Progenitor cell of endocrine pancreas (in vitro differentiated cells): ENCODE measurements around the gene BIN1. TPM values are rescaled to one million over a fixed set of nuclear protein-coding genes. Genes with fewer than 3 reads are reported as not detected.

ENCODE experiments used
- DNase-seq: peaks from one replicate; pipeline ENCODE4 v3.0.0; 2021; ENCODE audit warnings: low spot score; ENCODE audit not compliant: unreplicated experiment
- H3K27ac Mint-ChIP-seq: 2 replicates; pipeline ENCODE4 v1.8.0; 2021; ENCODE audit warnings: mild to moderate bottlenecking, moderate library complexity, mixed read lengths
- H3K27me3 Mint-ChIP-seq: 2 replicates; pipeline ENCODE4 v1.8.0; 2021; ENCODE audit warnings: mixed read lengths
- H3K36me3 Mint-ChIP-seq: 2 replicates; pipeline ENCODE4 v1.8.0; 2022; ENCODE audit warnings: mixed read lengths; ENCODE audit not compliant: insufficient read depth
- H3K4me1 Mint-ChIP-seq: 2 replicates; pipeline ENCODE4 v1.8.0; 2021; ENCODE audit warnings: low read depth, mixed read lengths
- H3K4me3 Mint-ChIP-seq: 2 replicates; pipeline ENCODE4 v1.8.0; 2021; ENCODE audit warnings: low read depth, mild to moderate bottlenecking, moderate library complexity, mixed read lengths
- H3K9me3 Mint-ChIP-seq: 2 replicates; pipeline ENCODE4 v1.8.0; 2021; ENCODE audit warnings: low read depth, mixed read lengths
- total RNA-seq: library from RNA; stranded (reverse); gene quantifications from 2 replicates; pipeline ENCODE4 v1.2.1, GENCODE V29; 2021
- TF ChIP-seq, protein P1 (sequence below): fragments of 200-600 bp; sonication (generic); IDR thresholded peaks from one replicate; pipeline ENCODE4 v1.5.0; 2021; ENCODE audit warnings: antibody characterized with exemption, mild to moderate bottlenecking; ENCODE audit not compliant: unreplicated experiment

BIN1 gene
- total RNA-seq, 1 donor from 2014 or later = 66.0 TPM

DNA sequence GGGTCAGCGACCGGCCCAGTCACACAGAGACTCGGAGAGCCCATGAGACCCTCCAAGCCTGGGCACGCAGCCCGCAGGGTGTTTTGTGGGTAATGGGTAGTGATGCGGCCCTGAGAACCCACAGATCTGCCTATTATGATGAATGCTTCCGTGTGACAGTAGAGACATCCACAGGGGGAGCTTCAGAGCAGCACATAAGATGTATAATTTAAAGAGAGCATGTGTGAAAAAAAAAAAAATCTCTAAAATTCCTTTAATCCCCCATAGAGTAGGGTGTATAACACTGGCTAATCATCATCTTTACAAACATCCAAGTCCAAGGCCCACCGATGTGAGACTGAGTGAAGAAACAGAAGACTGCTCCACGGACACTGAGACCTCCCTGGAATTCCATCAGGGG is 34.6 kb downstream of the BIN1 start:
- Mint-ChIP-seq H3K4me1 (peaks cover under 1% of the 10 kb centered on the region), H3K36me3 (peaks cover 2% of the 10 kb centered on the region), H3K9me3 (no peaks in the 10 kb centered on the region), H3K27ac (peak overlapping the region; percentile 41), H3K27me3 (no peaks in the 10 kb centered on the region), H3K4me3 (no peak overlapping the region)
- no peak for DNase-seq
- TF ChIP-seq, protein P1, sequence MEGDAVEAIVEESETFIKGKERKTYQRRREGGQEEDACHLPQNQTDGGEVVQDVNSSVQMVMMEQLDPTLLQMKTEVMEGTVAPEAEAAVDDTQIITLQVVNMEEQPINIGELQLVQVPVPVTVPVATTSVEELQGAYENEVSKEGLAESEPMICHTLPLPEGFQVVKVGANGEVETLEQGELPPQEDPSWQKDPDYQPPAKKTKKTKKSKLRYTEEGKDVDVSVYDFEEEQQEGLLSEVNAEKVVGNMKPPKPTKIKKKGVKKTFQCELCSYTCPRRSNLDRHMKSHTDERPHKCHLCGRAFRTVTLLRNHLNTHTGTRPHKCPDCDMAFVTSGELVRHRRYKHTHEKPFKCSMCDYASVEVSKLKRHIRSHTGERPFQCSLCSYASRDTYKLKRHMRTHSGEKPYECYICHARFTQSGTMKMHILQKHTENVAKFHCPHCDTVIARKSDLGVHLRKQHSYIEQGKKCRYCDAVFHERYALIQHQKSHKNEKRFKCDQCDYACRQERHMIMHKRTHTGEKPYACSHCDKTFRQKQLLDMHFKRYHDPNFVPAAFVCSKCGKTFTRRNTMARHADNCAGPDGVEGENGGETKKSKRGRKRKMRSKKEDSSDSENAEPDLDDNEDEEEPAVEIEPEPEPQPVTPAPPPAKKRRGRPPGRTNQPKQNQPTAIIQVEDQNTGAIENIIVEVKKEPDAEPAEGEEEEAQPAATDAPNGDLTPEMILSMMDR = no peak

DNA sequence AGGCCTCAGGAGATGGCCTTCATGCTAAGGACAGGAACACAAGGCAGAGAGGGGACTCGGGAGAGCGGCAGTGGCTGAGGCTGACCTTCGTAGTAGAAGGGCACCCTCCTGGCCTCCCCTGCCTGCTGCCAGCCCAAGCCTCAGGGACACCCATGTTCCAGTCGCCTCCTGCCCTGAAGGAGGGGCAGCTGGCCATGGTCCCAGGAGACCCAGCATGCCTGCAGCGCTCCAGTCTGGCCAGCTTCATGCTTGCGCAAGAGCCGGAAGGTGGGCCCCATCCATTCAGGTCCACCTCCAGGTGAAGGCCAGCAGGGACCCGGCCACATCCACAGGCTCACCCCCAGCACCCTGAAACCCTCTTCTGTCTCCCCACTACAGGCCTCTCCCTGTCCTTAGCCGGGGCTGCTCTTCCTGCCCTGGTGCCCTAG is 35.0 kb downstream of the BIN1 start:
- H3K4me1 Mint-ChIP-seq = no peaks in the 10 kb centered on the region
- H3K36me3 Mint-ChIP-seq = peaks cover 2% of the 10 kb centered on the region
- H3K27me3 Mint-ChIP-seq = no peaks in the 10 kb centered on the region
- H3K9me3 Mint-ChIP-seq = no peaks in the 10 kb centered on the region
- no peak for DNase-seq
- H3K4me3 Mint-ChIP-seq = no peak overlapping the region
- no peak overlapping the region for H3K27ac Mint-ChIP-seq
- TF ChIP-seq, protein P1 = no peak

DNA sequence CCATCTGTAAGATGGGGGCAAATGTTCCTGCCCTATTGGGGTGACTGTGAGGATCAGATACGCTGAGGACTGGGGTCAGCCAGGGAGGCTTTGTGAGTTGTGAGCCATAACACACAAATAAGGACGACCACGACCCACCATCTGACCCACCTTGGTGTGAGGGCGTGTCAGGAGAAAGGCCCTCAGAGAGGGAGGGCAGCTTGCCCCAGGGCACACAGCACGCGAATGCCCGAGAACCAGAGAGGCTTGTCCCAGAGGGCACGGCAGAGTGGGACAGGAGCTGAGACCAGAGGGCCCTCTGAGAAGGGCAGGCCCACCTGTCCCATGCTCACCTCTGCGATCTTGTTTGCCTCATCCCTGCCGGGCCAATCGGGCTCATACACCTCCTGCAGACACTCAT is 36.7 kb downstream of the BIN1 start:
- H3K27ac Mint-ChIP-seq = no peak overlapping the region

DNA sequence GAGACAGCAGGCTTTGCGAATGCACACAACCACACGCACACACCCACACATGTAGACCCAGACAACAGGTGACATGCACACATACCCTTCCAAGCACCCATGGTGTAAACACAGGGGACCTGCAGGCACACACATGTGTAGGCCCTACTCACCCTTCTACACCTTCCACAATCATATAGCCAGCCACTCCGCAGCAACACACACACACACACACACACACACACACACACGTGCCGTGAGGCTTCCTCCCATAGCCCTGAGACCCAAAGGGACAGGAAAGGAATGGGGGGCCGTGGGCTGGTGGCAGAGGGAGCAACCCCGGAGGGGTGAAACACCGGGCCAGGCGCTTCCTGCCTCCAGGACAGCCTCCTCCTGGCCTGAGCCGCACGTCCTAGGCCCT is 37.4 kb downstream of the BIN1 start:
- Mint-ChIP-seq H3K4me1 (no peaks in the 10 kb centered on the region), H3K36me3 (peaks cover 2% of the 10 kb centered on the region), H3K27ac (peak overlapping the region; percentile 73), H3K4me3 (no peak overlapping the region), H3K27me3 (no peaks in the 10 kb centered on the region), H3K9me3 (no peaks in the 10 kb centered on the region)
- TF ChIP-seq, protein P1 = no peak
- no peak for DNase-seq

More for the DNA sequence above, 36.7 kb downstream of the BIN1 start:
- H3K9me3 Mint-ChIP-seq = no peaks in the 10 kb centered on the region
- TF ChIP-seq, protein P1 = no peak
- peaks cover 2% of the 10 kb centered on the region for H3K36me3 Mint-ChIP-seq
- no peaks in the 10 kb centered on the region for H3K4me1 Mint-ChIP-seq
- no peak for DNase-seq
- H3K4me3 Mint-ChIP-seq = no peak overlapping the region
- no peaks in the 10 kb centered on the region for H3K27me3 Mint-ChIP-seq

DNA sequence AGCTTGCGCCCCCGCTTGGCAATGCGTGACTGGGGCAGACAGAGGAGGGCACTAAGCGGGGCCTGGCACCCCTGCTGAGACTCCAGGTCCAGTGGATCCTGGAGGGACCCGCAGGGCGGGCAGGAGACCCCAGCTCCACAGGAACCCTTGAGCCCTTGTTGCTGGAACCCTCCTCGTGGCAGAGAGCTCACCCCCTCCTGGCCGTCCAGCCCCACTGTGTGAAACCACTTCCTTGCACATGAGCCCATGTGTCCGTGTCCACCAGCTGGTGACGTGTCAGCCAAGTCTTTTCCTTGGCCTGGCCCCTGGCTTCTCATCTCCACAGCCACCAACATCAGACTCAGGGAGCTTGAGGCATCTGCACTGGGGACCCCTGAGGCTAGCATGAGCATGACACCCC is 38.0 kb downstream of the BIN1 start:
- Mint-ChIP-seq H3K27me3 (no peaks in the 10 kb centered on the region), H3K27ac (no peak overlapping the region)

More for the DNA sequence above, 38.0 kb downstream of the BIN1 start:
- peaks cover 2% of the 10 kb centered on the region for H3K36me3 Mint-ChIP-seq
- H3K4me1 Mint-ChIP-seq = no peaks in the 10 kb centered on the region
- no peak overlapping the region for H3K4me3 Mint-ChIP-seq
- DNase-seq = no peak
- TF ChIP-seq, protein P1 = no peak
- H3K9me3 Mint-ChIP-seq = no peaks in the 10 kb centered on the region
